Measurements from ENCODE around the gene MTCH1.
"Not testable (repeated sequence)": the region's sequence is repeated elsewhere in the genome, so short reads cannot be mapped to it uniquely, and the experiment has no call there.

The MTCH1 gene

DNA sequence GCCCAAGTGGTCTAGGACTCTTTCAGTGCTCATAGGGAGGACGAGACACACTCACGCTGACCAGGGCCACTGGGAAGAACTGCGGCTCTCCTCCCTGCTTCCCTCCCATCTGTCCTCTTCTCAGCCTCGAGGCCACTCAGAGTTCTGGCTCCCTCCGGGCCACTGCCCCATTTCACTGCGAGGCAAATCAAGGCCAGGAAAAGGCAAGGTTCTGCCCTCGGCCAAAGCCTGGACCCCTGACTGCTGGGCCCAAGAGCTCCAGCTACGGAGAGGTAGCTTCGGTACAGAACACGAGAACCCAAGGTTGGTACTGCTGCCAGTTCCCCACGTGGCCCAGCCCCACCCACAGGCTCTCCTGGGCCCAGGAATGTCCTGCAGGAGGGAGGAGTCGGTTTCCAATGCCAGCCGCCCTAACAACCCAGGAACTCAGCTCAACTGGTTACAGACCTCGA is 16.7 kb downstream of the MTCH1 start:
- no peak for DNase-seq

DNA sequence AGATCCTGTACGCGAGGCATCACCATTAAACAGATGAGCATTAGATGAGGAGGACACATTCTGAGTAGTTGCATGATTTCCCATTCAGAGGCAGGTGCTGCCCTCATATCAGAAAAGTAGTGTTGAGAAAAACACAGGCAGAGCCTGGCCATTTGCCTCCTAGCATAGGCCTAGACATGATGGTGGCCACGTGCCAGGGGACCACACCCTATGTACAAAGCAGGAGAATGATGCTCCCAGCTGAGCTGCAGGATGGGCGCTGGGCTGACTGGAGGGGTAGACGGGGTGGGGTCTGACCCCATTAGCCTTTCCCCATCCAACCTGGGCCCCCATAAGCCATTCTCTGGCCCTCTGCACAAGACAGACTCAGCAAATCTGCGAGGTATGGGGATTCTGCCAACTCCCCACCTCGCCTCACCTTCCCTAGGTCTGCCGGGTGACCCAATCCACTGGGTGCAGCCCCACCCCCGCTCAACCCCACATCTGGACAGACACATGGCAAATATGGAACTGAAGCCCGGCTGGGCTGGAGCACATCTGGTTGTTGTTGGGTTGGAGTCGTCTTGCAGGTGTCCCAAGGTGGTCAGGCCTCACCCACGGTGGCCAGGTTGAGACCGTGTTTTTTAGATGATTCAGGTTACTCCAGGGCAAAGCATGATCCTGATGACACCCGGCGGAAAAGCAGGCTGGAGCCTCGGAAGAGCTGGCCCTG is 17.6 kb downstream of the MTCH1 start:
- DNase-seq = no peak

DNA sequence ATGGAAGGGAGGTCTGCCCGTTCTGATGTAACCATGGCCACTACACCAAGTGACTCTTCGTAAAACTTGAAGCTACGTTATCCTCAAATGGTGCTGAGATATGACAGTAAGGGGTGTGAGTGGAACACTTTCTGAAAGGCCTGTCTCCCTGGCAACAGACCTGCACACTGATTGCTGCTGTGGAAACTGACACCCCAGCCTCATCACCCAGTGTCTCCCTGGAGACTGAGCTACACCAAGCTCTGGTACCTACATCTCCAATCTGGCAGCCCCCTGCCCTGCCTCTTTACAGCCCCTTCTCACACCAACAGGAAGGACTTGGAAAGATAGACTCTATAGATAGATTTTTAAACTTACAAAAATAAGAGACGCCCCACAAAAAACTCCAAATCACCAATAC is 18.2 kb downstream of the MTCH1 start:
- DNase-seq = no peak

DNA sequence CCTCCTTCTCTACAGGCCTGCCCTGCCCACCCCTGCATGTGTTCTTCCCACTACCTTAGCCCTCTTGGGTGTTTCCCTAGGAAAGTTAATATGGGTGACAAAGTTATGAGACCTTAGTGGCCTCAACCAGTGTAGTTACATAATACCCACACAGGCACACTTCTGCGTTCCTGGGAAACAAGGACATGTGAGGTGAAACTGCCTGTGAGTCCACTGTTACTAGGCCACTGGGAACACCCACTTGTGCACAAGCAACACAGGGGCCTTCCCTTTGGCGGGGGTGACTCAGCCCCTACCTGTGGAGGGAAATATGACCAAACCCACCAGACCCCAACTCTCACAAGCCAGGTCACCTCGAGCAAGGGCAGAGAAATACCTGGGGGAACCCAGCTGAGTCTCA is 18.7 kb downstream of the MTCH1 start:
- DNase-seq = no peak

DNA sequence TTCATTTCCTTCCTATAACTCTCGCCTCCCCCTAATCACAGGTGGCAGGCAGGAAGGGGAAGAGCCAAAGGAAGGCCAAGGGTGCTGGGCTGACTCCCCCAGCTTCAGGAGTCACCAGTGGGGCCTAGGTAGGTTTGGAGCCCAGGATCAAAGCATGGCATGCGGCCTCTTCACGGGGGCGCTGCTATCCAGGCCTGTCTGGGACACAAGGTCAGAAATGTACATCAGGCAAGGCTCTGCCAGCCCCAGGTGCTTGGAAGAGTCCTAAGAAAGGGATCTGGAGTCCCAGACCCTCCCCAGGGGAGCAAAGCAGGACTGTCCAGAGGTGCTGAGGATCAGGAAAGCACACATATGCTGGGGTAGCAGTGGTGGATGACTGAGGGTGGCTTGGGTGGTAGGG is 21.1 kb downstream of the MTCH1 start:
- no peak for DNase-seq

DNA sequence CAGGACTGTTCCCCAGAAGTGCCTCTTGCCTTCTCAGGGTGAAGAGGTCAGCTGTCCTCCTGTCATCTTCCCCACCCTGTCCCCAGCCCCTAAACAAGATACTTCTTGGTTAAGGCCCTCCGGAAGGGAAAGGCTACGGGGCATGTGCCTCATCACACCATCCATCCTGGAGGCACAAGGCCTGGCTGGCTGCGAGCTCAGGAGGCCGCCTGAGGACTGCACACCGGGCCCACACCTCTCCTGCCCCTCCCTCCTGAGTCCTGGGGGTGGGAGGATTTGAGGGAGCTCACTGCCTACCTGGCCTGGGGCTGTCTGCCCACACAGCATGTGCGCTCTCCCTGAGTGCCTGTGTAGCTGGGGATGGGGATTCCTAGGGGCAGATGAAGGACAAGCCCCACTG is 21.6 kb downstream of the MTCH1 start:
- no peak for DNase-seq

DNA sequence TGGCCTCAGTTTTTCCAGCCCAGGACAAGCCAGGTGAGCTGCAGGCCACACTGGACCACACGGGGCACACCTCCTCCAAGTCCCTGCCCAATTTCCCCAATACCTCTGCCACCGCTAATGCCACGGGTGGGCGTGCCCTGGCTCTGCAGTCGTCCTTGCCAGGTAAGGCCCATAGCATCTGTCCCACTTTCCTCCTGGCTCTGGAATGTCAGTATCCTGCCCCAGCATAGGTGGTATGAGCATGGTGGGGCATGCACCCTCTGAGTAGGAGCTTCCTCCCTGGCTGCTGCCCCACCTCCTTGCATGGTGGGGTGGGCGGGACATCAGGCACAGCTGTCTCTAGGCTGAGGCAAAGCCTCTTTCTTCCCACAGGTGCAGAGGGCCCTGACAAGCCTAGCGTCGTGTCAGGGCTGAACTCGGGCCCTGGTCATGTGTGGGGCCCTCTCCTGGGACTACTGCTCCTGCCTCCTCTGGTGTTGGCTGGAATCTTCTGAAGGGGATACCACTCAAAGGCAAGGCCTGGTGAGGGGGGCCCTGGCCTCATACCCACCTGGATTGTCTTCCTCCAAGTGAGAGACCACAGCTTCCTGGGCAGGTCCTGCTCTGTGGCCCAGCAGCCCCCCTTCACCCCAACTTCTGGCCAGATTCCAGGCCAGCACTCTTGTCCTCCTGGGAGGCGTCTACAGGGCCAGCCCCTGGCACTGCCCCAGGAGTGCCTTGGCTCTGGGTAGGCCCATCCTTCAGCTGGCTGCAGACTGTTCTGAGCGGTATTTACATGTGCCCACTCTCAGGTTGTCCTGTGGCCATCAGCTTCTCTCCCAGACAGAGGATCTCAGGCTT is 22.3 kb downstream of the MTCH1 start:
- no peak for DNase-seq

DNA sequence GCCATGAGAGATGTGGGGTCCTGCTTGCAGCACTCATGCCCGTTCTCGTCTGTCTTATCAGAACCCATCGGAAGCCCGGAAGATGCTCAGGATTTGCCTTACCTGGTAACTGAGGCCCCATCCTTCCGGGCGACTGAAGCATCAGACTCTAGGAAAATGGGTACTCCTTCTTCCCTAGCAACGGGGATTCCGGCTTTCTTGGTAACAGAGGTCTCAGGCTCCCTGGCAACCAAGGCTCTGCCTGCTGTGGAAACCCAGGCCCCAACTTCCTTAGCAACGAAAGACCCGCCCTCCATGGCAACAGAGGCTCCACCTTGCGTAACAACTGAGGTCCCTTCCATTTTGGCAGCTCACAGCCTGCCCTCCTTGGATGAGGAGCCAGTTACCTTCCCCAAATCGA is 23.1 kb downstream of the MTCH1 start:
- no peak for DNase-seq

DNA sequence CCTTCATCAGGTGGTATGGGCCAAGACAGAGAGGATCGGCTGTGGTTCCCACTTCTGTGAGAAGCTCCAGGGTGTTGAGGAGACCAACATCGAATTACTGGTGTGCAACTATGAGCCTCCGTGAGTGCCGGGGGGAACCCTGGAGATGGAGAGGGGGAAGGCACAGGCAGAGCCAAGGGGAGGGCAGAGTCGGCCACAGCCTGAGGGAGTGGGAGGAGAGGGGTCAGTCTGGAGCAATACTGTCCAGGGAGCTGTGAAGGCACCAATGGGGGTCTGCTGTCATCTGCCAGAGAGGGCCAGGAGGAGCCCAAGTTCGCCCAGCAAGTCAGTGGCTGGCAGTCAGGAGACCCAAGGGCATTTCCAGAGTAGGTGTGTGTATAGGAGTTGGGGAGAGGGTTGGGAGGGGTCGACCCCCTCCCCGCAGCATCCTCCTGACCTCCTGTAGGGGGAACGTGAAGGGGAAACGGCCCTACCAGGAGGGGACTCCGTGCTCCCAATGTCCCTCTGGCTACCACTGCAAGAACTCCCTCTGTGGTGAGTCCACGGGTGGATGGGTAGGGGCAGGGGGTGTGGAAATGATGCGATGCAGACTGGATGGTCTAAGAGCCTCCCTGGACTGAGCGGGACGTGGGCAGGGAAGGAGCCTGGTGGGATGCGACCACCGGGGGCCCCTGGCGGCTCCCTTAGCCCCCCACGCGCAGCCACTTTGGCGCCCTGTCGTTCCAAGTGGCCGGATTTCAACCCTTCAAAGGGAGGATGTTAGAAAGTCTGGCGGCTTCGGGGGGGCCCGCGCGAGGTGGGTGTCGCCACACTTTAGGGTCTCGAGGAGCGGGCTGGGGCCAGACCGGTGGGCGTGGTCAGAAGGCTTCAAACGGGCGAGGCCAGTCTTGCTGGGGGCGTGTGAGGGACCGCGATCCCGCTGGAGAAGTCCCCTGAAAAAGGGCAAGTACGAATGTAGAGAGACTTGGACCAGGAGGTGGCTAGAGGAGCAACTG is 24.3 kb downstream of the MTCH1 start:
- no peak for DNase-seq

DNA sequence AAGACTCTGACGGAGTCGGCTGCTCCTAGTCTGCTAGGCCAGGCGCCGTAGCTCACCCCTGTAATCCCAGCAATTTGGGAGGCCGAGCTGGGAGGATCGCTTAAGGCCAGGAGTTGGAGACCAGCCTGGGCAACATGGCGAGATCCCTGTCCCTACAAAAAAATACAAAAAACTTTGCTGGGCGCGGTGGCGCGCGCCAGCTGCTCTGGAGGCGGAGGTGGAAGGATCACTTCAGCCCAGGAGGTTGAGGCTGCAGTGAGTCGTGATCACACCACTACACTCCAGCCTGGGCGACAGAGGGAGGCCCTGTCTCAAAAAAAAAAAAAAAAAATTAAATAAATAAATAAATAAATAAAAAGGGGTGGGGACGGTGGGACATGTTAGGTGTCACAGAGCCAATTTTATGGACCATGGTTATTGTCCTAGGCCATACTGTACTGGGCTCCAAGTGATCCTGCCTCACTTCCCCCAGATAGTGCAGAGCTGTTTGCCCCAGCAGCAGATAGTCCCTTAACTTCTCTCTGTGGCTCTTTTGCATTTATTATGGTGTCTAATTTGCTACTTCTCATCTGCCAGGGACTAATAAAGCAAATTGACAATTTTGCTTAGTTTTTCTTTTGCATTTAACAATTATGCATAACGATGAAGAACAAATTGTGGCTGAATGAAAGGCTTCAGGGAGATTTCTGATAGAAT is 26.3 kb downstream of the MTCH1 start:
- no peak for DNase-seq

DNA sequence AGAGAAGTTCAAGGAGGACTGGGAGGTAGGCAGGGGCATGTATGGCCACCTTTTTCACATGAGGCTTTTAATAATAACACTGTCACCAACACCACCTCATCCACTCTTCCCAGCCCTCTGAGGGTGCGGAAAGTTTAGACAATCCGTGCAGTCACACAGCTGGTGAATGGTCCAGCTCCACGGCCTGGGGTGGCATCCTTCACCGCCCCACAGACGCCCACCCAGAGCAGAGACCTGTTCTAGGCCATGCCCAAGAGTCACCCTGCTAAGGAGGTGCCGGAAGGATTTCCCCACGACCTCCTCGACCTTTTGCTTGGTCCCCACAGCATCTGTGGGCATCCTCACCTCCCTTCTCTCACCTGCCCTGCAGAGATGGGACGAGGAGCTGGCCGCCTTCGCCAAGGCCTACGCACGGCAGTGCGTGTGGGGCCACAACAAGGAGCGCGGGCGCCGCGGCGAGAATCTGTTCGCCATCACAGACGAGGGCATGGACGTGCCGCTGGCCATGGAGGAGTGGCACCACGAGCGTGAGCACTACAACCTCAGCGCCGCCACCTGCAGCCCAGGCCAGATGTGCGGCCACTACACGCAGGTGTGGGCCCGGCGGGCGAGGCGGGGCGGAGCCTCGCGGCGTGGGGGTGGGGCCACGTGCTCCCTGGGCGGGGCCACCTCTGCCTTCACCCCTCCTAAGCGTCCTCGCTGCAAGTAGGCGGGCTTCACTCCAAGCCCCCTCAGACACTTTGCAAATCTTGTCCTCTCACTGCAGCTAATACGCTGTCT is 27.0 kb downstream of the MTCH1 start:
- no peak for DNase-seq

DNA sequence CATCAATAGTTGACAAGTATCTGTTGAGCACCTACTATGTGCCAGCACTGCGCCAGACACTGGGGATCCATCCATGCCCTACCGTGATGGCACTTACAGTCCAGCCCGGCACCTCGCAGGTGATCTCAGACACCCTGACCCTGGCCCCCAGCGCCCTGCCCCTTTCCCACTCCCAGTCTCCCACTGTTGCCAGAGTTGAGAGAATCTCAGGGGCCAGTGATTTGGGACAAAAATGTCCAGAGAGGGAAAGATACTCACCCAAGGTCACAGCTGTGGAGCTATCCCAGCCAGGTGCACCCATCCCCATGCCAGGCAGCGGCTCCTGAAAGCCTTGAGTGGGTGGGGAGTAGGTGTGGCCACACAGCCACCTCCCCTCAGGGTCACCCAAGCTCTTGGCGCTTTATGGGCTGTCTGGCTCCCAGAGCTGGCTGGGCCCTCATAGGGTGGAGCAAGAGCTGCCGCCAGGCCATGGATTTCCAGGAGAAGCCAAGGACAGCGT is 28.2 kb downstream of the MTCH1 start:
- no peak for DNase-seq

DNA sequence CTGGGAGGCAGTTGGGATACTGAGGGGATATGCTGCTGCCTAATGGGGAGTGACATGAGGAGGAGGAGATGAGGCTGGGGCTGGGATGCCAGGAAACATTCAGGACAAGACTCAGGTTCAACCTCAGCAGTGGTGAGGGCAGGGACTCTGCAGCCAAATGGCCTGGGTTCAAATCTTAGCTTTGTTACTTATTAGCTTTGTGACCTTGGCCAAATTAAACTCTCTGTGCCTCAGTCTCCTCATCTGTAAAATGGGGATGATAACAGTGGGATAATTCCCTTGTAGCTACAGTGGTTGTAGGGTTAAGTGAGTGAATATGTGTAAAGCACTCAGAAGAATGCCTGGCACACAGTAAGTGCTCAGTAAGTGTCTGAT is 29.6 kb downstream of the MTCH1 start:
- DNase-seq = no peak

DNA sequence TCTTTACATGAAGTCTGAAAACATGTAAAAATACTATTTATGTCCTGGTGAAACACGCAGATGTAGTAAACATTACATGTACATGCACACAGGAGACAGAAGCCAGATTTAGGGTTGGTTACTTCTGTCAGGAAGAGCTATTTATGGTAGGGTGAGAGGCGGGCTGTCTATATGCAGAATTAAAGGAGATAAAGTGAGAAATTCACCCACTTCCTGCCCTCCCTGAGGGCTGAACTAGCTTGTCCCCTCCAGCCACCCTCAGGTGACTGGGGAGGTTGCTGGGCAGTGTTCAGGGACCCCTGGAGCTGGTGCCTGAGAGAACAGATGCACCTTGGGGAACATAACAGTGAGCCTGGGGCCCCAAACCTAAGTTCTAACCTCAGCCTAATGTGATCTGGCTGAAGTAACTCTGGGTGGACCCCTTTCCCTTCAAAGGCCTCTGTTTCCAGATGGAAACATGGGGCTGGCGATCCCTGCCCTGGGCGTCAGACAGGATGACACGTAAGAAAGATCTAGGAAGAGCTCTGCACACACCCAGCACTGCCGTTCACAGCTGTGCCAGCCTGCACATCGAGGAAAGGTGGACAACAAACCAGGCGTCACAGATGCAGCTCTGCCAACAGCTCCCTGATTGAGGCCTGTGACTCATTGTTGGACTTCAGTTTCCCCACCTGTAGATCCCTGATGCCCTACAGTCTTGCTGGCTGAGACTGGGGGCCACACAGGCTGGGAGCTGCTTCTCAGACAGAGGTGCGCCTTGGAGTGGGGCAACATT is 30.1 kb downstream of the MTCH1 start:
- no peak for DNase-seq

DNA sequence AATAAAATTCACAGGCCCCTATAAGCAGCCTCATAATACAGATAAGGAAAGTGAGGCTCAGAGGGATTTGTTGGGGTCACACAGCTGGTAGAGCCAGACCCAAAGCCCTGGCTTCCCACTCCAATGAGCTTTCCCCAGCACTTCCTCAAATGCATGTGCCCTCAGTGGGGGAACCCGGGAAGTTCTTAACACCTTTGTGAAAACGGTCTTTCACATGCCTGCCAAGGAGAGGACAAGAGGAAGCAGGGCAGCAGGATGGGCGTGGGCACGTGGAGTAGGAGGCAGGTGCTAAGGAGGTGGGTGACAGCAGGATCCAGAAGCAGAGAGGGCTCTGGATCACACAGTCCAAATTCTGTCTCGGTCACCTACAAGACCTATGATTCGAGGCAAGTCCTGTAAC is 30.9 kb downstream of the MTCH1 start:
- DNase-seq = no peak

DNA sequence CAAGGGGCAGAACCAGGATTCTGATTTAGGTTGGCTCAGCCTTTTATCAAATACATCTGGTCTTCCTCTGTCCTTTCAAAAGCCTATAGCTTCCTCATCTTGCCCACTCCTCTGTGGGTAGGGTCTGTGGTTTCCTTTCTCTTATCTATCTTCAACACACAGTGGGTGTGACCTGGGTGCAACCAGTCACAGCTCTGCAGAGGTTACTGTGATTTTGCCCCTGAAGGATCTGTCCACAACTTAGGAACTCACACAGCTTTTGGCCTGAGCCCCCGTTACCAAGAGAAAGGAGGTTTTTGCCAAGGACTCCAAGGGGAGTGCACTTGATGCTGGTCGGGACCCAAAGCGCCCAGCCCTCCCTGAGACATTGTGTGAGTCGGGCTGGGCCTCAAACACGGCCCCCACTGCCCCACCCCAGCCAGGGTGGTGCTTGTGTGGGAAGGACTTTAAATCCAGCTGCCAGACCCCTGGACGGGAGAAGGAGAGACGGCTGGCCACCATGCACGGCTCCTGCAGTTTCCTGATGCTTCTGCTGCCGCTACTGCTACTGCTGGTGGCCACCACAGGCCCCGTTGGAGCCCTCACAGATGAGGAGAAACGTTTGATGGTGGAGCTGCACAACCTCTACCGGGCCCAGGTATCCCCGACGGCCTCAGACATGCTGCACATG is 31.6 kb downstream of the MTCH1 start, which contains the start of gene PI16:
Gene PI16, plus strand, starts transcription at position 477 of the 670 bp plus-strand sequence. Its CDS starts 23 bp downstream, at position 500.
- no peak for DNase-seq

DNA sequence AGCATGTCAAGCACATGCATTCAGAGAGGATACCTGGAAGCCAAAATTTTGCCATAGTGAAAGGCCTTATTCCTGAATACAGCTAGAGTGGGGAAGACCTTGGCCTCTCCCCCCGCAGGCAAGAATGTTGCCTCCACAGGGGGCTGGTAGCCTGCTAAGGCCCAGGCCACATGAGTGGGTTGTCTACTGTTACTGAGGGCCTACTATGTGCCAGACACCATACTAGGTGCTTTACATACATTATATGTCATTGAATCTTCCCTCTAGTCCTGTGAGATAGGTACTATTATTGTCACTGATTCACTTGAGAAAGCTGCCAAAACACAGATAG is 32.1 kb downstream of the MTCH1 start:
- DNase-seq = no peak

DNA sequence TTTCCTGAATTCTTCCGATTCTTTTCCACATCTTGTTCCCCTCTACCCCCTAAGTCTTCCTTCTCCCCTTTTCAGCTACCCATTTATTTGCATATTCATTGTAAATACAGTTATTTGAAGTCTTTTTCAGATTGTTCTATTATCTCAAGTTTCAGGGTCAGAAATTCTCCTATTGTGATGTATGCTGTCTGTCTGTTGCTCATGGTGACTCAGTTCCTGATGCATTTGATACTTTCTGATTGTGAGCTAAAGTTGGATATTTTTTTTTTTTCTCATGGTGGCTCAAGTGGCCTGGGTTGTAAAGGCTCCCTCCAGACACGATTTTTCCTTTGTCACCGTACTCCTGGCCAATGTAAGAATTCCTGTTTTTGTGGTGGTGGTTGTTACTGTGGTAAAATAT is 36.4 kb downstream of the MTCH1 start:
- no peak for DNase-seq

DNA sequence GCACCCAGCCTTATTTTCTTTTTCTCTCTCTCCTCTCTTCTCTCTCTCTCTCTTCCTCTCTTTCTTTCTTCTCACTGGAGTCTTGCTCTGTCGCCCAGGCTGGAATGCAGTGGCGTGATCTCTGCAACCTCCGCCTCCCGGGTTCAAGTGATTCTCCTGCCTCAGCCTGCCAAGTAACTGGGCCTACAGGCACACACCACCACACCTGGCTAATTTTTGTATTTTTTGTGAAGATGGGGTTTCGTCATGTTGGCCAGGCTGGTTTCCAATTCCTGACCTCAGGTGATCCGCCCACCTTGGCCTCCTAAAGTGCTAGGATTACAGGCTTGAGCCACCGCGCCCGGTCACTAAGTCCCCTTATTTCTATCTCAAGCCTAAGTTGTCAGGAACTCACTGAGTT is 36.9 kb downstream of the MTCH1 start:
- not testable (repeated sequence) for DNase-seq

All from NCI-H2171 treated with DMSO at 0.1 percent for 48 hours (cell line).